GM18526 (cell line): Measurements from ENCODE around the gene TUBA4B.

Source experiments
- POLR2A ChIP-seq: IDR thresholded peaks from 3 replicates; pipeline ENCODE4 v1.6.1; 2011; ENCODE audit not compliant: insufficient read length; ENCODE audit errors: extremely low read depth

Gene TUBA4B

DNA sequence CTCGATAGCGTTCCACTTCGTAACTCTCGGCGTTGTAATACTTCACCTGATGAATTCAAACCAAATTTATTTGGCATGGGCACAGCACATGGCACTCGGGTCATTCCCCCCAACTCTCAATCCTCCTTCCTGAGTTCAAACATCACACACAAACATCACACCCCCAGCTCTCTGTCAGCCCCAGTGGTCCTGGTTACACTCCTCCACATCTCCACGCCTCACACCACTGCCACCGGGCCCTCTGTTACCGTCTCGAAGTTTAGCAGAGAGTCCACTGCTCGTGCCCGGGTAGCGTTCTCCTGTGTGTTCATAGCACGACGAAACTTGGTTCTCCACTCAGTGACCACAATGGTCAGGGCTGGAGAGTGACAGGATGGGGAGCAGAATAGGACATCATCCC is 38.9 kb upstream of the TUBA4B start:
- TF ChIP-seq POLR2A: no peak

DNA sequence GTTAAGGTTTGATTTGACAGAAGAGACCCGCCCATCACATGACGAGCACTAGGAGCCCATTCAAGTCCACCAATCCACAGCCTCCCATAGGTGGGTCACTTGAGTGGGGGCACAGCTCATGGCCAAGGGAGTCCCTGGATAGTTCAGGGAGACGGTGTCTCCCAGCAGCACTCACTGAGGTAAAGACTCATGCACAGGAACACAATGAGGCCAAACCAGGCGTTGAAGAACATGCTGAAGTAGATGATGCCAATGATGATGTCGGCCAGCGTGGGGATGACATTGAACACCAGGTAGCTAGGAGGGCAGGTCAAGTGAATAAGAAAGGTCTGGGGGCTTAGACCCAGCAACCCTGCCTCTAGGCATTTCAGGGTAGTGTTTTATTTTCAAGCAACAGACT is 38.3 kb upstream of the TUBA4B start:
- TF ChIP-seq POLR2A: no peak

DNA sequence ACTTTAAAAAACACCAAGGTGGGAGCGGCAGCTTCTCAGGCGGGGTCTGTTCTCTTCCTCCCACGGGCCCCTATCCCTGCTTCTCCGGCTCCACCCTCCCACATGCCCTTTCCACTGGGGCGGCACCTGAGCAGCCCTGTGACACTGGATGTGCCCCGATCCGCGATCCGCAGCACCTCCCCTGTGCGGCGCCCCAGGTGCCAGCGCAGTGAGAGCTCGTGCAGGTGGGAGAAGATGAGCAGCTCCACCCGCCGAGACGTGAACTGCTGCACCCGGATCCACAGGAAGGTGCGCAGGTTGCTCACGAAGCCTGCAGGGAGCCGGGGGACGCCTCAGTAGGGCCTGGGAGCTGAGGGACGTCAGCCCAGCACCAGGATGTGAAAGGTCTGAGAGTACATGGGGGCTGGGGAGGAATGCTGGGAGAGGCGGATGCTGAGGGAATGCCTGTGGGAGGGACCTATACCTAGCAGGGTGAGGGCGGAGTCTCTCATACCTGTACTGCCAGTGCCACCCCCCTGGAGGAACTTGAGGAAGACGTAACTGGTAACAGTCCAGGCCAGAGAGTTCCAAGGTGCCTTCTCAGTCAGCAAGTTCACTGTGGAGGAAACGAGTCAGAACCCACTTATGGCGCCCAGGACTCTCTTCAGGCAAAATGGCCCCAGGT is 37.0 kb upstream of the TUBA4B start:
- no peak for TF ChIP-seq POLR2A

DNA sequence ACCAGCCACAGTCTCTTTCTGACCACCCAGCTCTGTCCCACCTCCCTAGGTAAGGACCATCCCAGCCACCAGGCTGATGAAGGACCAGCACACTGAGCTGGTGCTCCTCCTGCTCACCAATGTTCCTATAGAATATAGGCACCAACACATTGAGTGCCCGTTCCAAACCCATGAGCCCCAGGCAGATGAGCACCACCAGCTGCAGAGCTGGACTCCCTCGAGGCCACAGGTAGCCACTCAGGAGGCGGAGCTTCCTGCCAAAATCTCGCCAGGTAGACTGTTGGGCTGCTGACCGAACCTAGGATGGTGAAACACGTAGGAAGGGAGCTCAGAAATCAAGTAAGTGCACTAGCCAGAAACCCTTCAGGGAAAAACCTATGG is 36.5 kb upstream of the TUBA4B start:
- TF ChIP-seq POLR2A: no peak

DNA sequence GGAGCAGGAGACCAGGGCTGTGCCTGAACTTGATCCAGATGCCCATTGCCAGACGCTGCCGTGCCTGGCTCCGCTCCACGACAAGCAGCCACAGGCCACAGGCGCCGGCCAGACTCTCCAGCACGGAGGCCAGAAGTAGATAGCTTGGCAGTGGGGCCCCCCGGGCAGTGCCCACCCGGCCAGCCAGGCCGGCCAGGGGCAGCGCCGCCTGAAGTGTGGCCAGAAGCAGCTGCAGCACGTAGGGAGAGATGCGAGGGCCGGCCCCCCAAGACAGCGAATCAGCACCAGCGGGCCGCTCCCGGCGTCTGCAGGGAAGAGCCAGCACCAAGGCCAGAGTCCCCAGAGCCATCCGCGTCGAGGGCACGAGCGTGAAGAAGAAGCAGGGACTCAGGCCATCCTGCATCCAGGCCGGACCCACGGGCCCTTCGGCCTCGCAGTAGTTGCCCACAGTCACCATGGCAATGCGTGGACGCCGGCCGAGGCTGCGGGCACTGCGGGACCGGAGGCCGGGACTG is 34.8 kb upstream of the TUBA4B start:
- TF ChIP-seq POLR2A: no peak

DNA sequence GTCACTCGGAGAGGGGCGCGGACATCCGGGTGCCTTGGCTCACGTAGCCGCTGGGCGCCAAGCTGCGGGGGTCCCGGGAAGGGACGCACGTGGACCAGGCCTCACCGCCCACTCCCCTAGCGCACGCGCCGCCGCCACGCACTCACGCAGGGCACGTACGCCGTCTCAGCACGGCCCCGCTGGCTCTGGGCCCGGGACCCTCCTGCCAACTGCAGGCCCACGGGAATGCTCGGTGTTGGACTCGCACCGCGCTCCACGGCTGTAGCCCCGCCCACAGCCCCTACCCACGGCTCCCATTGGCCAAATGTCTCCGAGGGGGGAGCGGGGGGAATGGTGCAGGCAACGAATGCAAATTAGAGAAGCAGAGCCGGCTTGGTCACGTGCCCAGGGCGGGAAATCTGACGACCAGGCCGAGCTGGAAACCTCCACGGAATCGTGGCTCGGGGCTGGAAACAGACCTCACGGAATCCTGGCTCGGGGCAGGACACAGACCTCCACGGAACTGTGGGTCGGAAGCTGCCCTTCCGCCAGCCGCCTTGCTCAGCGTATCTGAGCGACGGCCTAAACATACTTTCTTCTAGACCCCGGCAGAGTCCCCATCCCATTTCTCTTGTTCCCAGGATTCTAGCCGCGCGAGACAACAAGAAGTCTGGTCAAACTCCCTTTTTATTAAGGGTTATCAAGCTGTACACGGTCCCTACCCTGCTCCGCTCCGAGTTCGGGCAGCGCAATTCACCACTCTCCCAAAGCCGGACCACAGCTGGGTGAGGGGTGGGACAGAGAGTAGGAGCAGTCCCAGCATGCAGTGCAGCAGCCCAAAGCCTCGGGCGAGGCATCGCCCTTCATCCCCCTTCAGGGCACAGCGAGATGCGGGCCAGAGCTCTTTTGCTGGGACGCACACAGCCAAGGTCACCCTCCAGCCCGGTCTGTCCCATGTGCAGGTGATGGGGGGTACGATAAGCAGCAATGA is 34.0 kb upstream of the TUBA4B start, which contains the start of gene ABCB6:
Gene ABCB6, minus strand, starts transcription at position 227 of the 970 bp plus-strand sequence. CDS start 285 bp downstream, outside the sequence.
- TF ChIP-seq POLR2A: peak; percentile 80

DNA sequence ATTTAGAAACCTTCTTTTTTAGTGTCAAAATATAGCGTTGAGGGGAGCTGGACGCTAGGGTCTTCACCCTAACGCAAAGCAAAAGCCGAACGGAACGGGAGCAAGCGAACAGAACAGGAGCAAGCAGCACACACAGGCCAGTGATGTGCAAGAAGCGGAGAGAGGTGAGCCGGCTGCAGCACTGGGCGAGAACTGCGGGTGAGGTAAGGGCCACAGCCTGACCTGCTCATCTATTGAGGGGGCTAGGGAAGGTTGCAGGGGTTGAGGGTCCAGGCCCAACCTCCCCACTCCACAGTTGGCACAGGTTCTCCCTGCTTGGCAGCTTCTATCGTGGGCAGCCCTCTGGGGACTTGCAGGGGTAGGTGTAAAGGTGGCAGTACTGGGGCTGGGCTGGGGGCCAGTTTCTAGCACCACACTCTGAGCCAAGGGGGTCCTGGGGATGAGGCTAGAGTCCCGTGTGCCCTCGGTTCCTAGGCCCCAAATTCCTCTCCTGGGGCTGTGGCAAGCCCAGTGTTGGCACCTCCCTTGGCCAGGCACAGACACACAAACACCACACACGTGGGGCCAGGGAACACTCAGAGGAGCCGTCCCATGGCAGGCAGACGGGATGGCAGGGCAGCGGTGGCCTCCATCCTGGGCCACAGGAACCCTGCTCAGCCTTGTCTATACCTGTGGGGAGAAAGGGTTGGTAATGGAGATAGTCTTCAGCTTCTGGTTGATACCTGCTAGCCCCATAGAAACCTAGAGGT is 33.1 kb upstream of the TUBA4B start:
- TF ChIP-seq POLR2A: no peak

DNA sequence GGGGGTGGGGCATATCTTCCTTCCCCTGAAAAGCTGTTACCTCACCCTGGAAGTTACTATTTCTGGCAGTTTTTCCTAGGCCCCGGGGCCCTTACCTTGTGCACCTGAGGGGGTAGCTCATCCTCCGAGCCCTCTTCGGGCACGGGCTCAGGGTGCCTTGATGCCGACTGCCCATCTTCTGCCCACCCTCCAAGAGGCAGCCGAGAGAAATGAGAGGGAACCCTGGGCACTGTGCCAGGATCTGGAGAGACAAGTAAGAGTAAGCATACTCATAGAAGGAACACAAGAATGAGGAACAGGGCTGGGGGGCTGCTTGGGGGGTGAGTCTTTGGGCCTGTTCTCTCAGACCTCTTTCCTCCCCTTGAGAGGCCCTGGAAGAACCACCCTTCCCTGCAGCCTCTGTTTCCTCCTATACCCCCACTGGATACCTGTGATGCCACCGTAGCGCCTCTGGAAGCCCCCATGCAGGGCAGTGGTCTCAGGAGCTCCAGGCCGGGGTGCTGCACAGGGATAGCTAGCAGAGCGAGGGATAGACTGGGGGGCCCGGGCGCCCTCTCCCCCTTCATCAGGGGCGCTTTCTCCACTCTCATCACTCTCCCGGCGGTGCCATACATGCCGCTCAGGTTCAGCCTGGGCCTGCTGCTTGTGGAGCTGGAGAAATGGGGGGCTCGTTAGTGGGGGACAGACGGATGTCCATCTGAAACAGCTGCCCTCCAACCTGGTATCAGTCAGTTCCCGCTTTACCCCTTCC is 32.2 kb upstream of the TUBA4B start:
- TF ChIP-seq POLR2A: no peak

DNA sequence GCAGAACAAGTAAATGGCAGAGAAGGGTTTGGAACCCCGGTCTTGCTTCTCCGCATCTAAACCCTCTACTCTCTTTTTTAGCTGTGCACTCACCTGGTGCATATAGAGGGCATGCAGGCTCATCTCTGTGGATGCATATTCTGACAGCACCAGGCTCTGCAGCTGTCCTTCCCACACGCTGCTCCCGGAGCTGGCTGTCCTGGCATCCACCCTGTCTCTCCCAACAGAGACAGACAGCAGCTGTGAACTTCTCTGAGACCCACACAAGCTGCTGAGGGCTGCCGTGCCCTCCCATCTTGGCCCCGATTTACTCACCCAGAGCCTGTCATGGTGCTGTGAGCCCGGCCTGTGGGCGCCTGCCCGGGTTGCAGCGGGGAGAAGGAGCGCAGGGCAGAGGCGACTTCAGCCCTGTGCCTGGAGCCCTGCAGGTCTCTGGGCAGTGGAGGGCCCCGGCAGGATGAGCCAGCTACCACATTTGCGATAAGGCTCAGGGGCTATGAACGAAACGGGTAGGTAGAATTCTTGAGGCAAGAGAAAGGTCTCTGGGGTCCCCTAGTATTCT is 31.0 kb upstream of the TUBA4B start:
- TF ChIP-seq POLR2A: no peak

DNA sequence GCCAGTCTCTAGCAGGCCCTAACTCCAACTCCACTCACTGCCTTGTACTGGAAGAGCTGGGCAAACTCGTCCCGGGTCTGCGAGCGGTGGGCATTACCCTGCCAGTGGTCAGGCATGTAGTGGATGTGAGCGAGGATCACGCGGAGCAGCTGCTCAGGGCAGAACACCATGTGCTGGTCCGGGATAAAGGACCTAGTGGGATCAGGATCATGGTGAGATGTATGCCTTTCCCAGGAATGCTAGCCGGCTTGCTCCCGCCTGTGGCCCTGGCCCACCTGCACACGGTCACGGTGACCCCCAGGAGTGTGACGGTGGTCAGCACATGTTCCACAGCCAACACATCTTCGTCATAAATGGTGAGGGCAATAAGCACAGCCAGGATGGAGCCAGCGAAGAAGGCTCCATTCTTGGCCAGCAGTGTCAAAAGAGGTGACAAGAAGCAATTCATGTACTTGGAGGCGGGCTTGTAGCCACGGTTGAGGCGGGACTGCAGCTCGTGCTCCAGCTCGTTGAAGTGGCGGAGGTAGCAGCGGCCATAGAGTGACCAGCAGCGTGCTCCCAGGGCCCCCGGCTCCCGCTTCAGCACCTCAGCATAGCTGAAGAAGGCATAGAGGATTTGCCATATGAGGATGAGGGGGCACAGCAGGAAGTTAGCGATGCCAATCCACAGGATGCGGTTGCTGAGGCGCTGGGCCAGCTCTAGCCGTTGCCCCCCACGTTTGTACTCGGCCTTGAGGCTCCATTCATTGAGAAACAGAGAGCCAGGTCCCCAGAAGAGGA is 29.0 kb upstream of the TUBA4B start:
- no peak for TF ChIP-seq POLR2A

DNA sequence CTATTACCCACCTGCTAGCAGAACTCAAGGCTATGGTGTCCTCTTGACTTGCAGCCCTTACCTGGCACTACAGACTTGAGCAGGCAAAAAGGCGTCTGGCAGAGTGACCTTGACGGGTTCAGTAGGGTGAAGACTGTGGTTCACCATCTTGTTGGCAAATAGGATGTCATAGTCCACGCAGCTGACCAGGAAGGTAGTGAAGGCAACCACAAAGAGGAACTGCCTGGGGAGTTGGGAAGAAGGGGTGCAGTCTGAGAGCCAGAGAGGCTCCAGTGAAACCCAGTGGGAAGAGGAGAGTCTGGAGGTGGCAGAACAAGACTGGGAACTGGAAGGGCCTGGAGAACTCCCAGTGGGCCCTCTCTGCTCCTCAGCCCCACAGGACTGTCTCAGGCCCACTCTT is 27.7 kb upstream of the TUBA4B start:
- no peak for TF ChIP-seq POLR2A

DNA sequence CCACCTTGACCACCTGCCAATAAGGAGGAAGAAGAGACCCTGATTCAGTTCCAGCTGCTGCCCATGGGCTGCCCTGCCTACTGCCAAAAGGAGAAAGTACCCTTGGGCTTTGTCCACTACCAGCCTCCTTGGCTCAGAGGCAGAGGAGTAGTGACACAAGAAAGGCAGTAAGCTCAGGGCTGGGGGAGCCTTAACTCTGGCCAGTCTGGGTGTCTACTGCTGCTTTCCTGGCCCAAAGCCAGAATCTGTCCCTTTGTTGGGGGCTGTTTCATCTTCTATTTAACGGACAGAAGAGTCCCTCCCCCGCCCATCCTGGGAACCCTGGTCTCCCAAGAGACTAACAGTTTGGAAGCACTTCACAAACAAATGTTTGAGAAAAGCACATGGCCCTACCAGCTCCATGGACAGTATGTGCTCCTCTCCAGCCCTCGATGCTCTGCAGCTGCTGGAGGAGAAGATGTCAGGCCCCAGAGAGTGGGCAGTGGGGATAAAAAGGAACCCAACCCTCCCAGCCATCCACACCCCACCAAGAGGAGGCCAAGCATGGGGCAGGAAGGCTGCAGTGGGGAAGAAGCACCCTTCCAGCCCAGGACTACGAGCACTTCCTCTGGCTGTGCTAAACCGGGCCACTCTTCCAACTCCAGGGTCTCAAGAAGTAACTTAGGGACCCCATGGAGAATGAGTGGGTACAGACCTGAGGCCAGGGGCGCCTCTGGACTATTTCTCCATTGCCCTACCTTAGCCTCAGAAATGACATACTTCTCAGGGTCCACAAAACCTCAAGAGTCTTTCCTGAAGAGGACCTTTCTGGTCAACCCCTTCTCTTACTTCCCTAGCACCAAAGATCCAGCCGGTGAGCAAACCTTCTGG is 24.8 kb upstream of the TUBA4B start:
- TF ChIP-seq POLR2A: no peak

DNA sequence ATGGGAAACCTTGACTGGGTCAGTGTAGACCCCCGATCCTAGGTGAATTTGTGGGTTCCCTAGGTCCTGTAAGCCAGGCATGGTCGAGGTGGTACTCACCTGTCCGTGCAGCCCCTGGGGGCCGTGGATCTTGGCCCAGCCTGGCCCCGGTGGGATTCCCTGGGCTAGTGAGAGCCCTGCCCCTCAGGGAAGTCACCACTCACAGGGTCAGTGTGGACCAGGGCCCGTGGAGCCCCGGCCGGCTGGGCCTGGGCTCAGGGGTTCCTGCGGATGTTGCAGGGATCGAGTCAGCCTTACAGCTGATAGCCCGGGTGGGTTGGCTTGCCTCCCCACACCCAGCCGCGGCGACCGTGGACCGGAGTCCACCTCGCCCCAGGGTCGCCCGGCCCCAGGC is 24.1 kb upstream of the TUBA4B start:
- no peak for TF ChIP-seq POLR2A
